Heart left ventricle (tissue), 16 donors: ENCODE results near the gene ATF7. TPM values are rescaled to one million over a fixed set of nuclear protein-coding genes. Genes with fewer than 3 reads are reported as not detected.

ENCODE experiments used
- ATAC-seq, 4 donors: fragments of 200-7000 bp; cut with Tn5 transposase; one replicate each; pipeline ENCODE4 v1.9.1; 2020 to 2022; ENCODE audit warnings: moderate library complexity in 4 of 4, mild to moderate bottlenecking in 3 of 4, moderate number of reproducible peaks in 1 of 4
- DNase-seq, 5 donors: peaks; one replicate each; pipeline ENCODE4 v3.0.0-alpha.2; 2020
- H3K27ac ChIP-seq, 12 donors: fragments of 200-600 bp; sonication (generic) in 4 of 12; one replicate each; pipeline versions ENCODE4 v1.5.0 to v1.8.0; 2016 to 2022; ENCODE audit warnings: mild to moderate bottlenecking in 2 of 12
- H3K27me3 ChIP-seq, 9 donors: fragments of 200-600 bp; sonication (generic) in 2 of 9; one replicate each; pipeline versions ENCODE4 v1.5.1 to v1.8.0; 2016 to 2022; ENCODE audit warnings: mild to moderate bottlenecking in 3 of 9
- H3K36me3 ChIP-seq, 9 donors: fragments of 200-600 bp; sonication (generic) in 2 of 9; one replicate each; pipeline versions ENCODE4 v1.5.0 to v1.8.0; 2018 to 2022; ENCODE audit warnings: mild to moderate bottlenecking in 2 of 9
- H3K4me1 ChIP-seq, 12 donors: fragments of 200-600 bp; sonication (generic) in 4 of 12; one replicate each; pipeline versions ENCODE4 v1.5.0 to v1.8.0; 2016 to 2022; ENCODE audit warnings: mild to moderate bottlenecking in 3 of 12
- H3K4me3 ChIP-seq, 12 donors: fragments of 200-600 bp; sonication (generic) in 4 of 12; one replicate each; pipeline versions ENCODE4 v1.5.0 to v1.8.0; 2017 to 2022; ENCODE audit warnings: mild to moderate bottlenecking in 9 of 12, moderate library complexity in 4 of 12
- H3K9me3 ChIP-seq, 12 donors: fragments of 200-600 bp; sonication (generic) in 4 of 12; one replicate each; pipeline versions ENCODE4 v1.5.0 to v1.8.0; 2016 to 2022; ENCODE audit warnings: mild to moderate bottlenecking in 1 of 12
- POLR2A ChIP-seq, 2 donors: fragments of 450-650 bp; IDR thresholded peaks; one replicate each; pipeline ENCODE4 v1.6.1; 2017; ENCODE audit warnings: antibody characterized with exemption in 2 of 2, mild to moderate bottlenecking in 2 of 2, moderate library complexity in 2 of 2
- WGBS, 4 donors: extraction: QIAGEN DNeasy Blood & Tissue Kit in 2 of 4; methylation state at CpG; one replicate each; pipeline versions ENCODE4 v1.1.5 to v1.1.7; 2013 to 2018; 5-methylcytosine and 5-hydroxymethylcytosine counted together
- intact Hi-C, 10 donors: fragments of 100-400 bp; cut with DNase I; formaldehyde crosslinking; loops; one replicate each; pipeline versions ENCODE4 v1.11.1 to v1.14.2; 2022
- polyA plus RNA-seq, 2 donors: library from polyadenylated mRNA; stranded (reverse); fragments of 200-250 nt; gene quantifications; one replicate each; pipeline ENCODE4 v1.2.3, GENCODE V29; 2013
- total RNA-seq, 9 donors: library from RNA; depleted of rRNA in 2 of 9; stranded (reverse); fragments of >200 nt in 2 of 9; fragmentation: NEBNext Ultra II Directional in 3 of 9; extraction: Animal tissue kit (Norgen Biotek cat#: 25700) in 3 of 9; gene quantifications; one replicate each; pipeline versions ENCODE4 v1.1.0 to v1.2.4, GENCODE V29; 2016 to 2023
- TF ChIP-seq, protein P1 (sequence below), 12 donors: fragments of 200-600 bp; sonication (generic) in 4 of 12; IDR thresholded peaks; one replicate each; pipeline versions ENCODE4 v1.5.0 to v1.8.0; 2018 to 2022; ENCODE audit warnings: antibody characterized with exemption in 12 of 12, mild to moderate bottlenecking in 5 of 12
- donor health status: ischemic (EF 13 %, LVEDD 7.1; RV severe dilation, severe dysfunction).
- donor health status: healthy with polysubstance abuse.
- donor health status: DM: no; HTN: yes; CAD: no.
- donor health status: DM: no; HTN: no; CAD: no.
- donor health status: ischemic (EF 25% LVEDD 6.9; RV normal size, moderate dysfunction).
- donor health status: ischemic (EF 25% LVEDD 5.7; RV mildly dilated, moderate dysfunction).
- donor health status: healthy.
- donor health status: DM: yes; HTN: yes; CAD: no.
- donor health status: ischemic (EF 35%, LVEDD 5.7; RV mildly dilated, moderate dysfunction).
- donor health status: nonischemic (EF 11% LVEDD 7.7; RV severe dilation, severe dysfunction).
- donor health status: DM: yes; HTN: yes; CAD: no.
- donor health status: PGD.
- donor health status: ischemic (EF 29% LVEDD 5.4; RV normal size, mild dysfunction).
- donor health status: nonischemic (EF 23%, LVEDD 6.1; RV moderate dilation, normal function).

ATF7 gene
- total and polyA plus RNA-seq, 11 donors: 20.0 to 43.2 (median 31.8) TPM

DNA sequence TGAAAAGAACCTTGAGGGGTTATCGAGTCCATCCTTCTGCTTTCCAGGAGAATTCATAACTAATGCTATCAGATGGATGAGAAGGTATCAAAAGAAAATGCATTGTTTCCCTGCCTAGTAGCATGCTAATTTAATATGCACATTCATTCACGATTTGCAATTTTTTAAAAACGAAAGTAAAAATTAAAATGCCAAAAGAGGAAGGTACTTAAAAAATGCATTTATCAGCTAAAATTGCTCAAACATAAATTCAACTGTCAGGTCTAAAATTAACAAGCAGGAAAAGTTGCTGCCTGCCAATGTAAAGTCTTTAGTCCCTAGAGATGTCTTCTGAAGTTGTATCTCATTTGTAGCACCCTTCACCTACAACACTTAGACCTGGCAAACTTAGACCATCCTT is 7.9 kb downstream of the ATF7 start:
- H3K4me1 ChIP-seq: peaks cover 2 to 70% (median 38%) of the 10 kb centered on the region in 12 donors
- no peak for DNase-seq
- H3K9me3 ChIP-seq: no peaks in the 10 kb centered on the region
- no peaks in the 10 kb centered on the region for H3K27me3 ChIP-seq
- intact Hi-C loops: loop anchor here in 1 of 10 donors (10.0 kb wide), 1 partner anchor 53 kb away; no protein-coding TSS in a partner anchor
- peaks cover 0 to 28% (median 14%) of the 10 kb centered on the region in 9 donors for H3K36me3 ChIP-seq
- peak overlapping the region in 10 of 12 donors; percentile 4 to 53 (median 25) for H3K4me3 ChIP-seq
- H3K27ac ChIP-seq: peak overlapping the region in 11 of 12 donors; percentile 25 to 84 (median 58)
- no peak for TF ChIP-seq POLR2A (IDR thresholded peaks at IDR 0.05)
- TF ChIP-seq, protein P1, sequence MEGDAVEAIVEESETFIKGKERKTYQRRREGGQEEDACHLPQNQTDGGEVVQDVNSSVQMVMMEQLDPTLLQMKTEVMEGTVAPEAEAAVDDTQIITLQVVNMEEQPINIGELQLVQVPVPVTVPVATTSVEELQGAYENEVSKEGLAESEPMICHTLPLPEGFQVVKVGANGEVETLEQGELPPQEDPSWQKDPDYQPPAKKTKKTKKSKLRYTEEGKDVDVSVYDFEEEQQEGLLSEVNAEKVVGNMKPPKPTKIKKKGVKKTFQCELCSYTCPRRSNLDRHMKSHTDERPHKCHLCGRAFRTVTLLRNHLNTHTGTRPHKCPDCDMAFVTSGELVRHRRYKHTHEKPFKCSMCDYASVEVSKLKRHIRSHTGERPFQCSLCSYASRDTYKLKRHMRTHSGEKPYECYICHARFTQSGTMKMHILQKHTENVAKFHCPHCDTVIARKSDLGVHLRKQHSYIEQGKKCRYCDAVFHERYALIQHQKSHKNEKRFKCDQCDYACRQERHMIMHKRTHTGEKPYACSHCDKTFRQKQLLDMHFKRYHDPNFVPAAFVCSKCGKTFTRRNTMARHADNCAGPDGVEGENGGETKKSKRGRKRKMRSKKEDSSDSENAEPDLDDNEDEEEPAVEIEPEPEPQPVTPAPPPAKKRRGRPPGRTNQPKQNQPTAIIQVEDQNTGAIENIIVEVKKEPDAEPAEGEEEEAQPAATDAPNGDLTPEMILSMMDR (IDR thresholded peaks at IDR 0.05): no peak
- 25 to 41% (median 35%) methylated on average over 3 of the region's 3 CpGs for WGBS, 4 donors
- peak in 1 of 4 donors; percentile 8 for ATAC-seq

DNA sequence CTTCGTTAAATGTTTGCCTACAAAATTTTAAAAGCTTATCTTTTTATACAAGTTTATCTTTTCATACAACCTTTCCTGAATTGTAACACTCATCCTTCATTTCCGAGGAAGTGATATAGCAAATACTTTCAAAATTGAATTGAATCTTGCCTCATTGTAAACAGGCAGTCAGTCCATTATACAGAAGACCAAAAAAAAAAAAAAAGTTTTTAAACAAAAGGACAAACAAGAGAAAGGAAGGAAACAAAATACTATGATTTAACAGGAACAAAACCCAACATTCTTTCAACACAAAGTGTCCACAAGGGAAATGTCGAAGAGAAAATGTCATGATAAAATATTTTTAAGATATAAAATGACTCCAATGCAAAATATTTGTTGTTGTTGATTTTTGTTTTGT is 8.5 kb downstream of the ATF7 start:
- TF ChIP-seq, protein P1 (IDR thresholded peaks at IDR 0.05): no peak
- no peak for TF ChIP-seq POLR2A (IDR thresholded peaks at IDR 0.05)
- no peak for ATAC-seq
- peak overlapping the region in 11 of 12 donors; percentile 25 to 84 (median 58) for H3K27ac ChIP-seq
- H3K36me3 ChIP-seq: peaks cover 0 to 29% (median 14%) of the 10 kb centered on the region in 9 donors
- no peaks in the 10 kb centered on the region for H3K27me3 ChIP-seq
- H3K4me3 ChIP-seq: peak overlapping the region in 8 of 12 donors; percentile 4 to 53 (median 30)
- 30 to 38% (median 32%) methylated on average over 3 of the region's 3 CpGs for WGBS, 4 donors
- H3K9me3 ChIP-seq: no peaks in the 10 kb centered on the region
- no peak for DNase-seq
- peaks cover 2 to 65% (median 36%) of the 10 kb centered on the region in 12 donors for H3K4me1 ChIP-seq
- intact Hi-C loops: loop anchor here in 1 of 10 donors (10.0 kb wide), 1 partner anchor 53 kb away; no protein-coding TSS in a partner anchor

DNA sequence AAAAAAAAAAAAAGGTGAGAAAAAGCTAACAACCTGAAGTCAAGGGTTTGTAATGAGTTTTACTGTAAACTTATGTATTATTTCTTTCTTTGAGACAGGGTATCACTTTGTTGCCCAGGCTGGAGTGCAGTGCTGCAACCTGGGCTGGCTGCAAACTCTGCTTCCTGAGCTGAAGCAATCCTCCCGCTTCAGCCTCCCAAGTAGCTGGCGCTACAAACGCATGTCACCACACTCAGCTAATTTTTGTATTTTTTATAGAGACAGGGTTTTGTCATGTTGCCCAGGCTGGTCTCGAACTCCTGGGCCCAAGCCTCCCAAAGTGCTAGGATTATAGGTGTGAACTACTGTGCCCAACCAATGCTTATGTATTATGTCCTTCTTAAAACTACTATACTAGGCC is 9.2 kb downstream of the ATF7 start:
- H3K27ac ChIP-seq: peak overlapping the region in 9 of 12 donors; percentile 25 to 84 (median 58)
- H3K27me3 ChIP-seq: no peaks in the 10 kb centered on the region
- H3K4me3 ChIP-seq: no peak overlapping the region
- TF ChIP-seq, protein P1 (IDR thresholded peaks at IDR 0.05): no peak
- TF ChIP-seq POLR2A (IDR thresholded peaks at IDR 0.05): no peak
- no peak for ATAC-seq
- H3K4me1 ChIP-seq: peaks cover 2 to 57% (median 33%) of the 10 kb centered on the region in 12 donors
- H3K36me3 ChIP-seq: peaks cover 0 to 37% (median 14%) of the 10 kb centered on the region in 9 donors
- no peak for DNase-seq
- intact Hi-C loops: loop anchor here in 1 of 10 donors (10.0 kb wide), 1 partner anchor 52 kb away; no protein-coding TSS in a partner anchor
- WGBS, 4 donors: 82 to 89% (median 85%) methylated on average over 4 of the region's 4 CpGs
- no peaks in the 10 kb centered on the region for H3K9me3 ChIP-seq

DNA sequence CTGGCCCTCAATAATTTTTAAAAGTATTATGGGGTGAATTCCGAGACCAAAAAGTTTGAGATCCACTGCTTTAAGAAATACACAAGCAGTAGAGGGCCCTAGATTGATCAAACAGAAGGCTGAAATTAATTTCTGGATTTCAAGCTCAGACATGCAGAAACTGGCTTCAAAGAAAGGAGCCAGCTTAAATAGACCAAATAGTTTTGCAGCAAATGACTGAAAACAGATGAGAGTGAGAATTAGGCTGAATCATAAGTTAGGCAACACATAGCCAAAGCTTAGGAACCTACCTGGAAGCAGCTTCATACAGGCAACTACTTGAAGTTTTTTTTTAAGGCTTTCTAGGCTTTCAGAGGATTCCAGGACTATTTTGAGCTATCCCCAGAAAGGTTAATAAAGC is 12.4 kb downstream of the ATF7 start:
- ATAC-seq (no peak), DNase-seq (no peak)
- H3K9me3 ChIP-seq: no peaks in the 10 kb centered on the region
- H3K36me3 ChIP-seq: peaks cover 0 to 34% (median 20%) of the 10 kb centered on the region in 9 donors
- no peak overlapping the region for H3K4me3 ChIP-seq
- H3K27ac ChIP-seq: no peak overlapping the region
- TF ChIP-seq POLR2A (IDR thresholded peaks at IDR 0.05): no peak
- TF ChIP-seq, protein P1 (IDR thresholded peaks at IDR 0.05): no peak
- H3K27me3 ChIP-seq: no peaks in the 10 kb centered on the region
- 85 to 95% (median 90%) methylated on average over 1 of the region's 1 CpG for WGBS, 4 donors
- intact Hi-C loops: loop anchor here in 1 of 10 donors (10.0 kb wide), 1 partner anchor 49 kb away; no protein-coding TSS in a partner anchor
- peaks cover 2 to 45% (median 28%) of the 10 kb centered on the region in 12 donors for H3K4me1 ChIP-seq
